ENCODE data around the gene KRTAP5-5.
"Not testable (repeated sequence)": the region's sequence is repeated elsewhere in the genome, so short reads cannot be mapped to it uniquely, and the experiment has no call there.

KRTAP5-5 gene

DNA sequence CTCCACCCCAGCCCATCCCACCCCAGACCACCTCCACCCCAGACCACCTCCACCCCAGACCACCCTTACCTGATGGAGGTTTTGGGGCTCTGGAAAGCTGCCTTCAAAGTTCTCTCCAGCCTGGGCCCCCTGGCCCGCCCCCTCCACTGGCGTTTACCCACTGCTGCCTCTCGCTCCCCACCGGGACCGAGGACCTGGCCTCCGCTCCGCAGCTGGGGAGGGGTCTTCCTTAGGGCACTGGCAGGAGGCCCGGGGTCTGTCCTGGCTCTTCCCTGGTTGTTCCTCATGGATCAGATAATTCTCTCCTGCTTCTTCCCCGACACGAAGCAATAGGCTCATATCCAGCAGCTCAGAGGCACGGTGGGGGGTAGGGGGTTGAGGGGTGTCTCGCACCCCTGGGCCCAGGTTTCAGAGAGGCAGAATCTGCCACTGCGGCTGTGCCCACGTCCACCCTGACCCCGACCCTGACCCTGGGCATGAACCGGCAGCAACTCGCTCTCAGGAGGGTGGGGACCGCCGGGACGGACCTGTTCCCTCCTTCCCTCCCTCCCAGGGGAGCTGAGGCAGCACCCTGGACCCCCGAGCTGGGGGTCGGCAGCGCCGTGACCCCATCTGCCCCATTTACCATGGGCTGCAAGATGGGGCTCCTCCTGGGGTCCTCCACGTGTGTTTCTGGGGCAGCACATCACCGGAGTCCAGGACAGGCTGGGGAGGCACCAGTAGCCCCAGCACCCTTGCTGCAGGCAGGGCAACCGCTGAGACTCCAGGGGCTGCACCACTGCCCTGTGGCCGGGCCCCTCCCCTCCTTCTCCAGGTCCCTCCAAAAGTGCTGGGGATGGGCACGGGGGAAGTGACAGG, 12.9 kb downstream of the KRTAP5-5 start:
- DNase-seq (ENCODE audit: low read depth): no peak

GRCh38 chr11:1643146-1643690, 13.6 kb downstream of the KRTAP5-5 start:
- DNase-seq (ENCODE audit: low read depth): no peak

GRCh38 chr11:1644601-1645356, 15.2 kb downstream of the KRTAP5-5 start:
- no peak for DNase-seq (ENCODE audit: low read depth)

DNA sequence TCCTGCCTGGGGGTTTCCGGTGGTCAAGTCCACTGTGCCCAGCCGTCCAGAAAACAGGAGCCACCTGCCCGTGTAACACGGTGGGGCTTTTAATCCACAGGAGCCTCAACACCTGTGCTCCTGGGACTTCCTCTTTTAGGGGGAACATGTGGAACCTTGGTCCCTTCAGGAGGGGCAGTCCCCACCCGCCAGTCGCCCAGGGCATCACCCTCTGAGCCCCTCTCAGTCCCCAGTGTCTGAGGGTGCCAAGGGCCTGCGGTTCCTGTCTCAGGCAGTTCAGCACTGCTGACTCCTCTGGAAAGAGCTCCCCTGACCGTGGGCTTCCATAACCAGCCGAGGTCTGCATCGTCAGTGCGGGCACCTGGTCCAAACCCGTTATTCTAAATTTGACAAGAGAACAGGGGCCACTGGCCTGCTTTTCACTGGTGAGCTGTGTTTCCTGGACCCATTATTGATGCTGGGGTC, 15.8 kb downstream of the KRTAP5-5 start:
- DNase-seq (ENCODE audit: low read depth): no peak

GRCh38 chr11:1646540-1646939, 17.0 kb downstream of the KRTAP5-5 start:
- not testable (repeated sequence) for DNase-seq (ENCODE audit: low read depth)

GRCh38 chr11:1647901-1648652, 18.5 kb downstream of the KRTAP5-5 start:
- DNase-seq (ENCODE audit: low read depth): no peak

- DNase-seq (ENCODE audit: low read depth): no peak
Observed at GRCh38 chr11:1648653-1649420, 19.3 kb downstream of the KRTAP5-5 start.

DNA sequence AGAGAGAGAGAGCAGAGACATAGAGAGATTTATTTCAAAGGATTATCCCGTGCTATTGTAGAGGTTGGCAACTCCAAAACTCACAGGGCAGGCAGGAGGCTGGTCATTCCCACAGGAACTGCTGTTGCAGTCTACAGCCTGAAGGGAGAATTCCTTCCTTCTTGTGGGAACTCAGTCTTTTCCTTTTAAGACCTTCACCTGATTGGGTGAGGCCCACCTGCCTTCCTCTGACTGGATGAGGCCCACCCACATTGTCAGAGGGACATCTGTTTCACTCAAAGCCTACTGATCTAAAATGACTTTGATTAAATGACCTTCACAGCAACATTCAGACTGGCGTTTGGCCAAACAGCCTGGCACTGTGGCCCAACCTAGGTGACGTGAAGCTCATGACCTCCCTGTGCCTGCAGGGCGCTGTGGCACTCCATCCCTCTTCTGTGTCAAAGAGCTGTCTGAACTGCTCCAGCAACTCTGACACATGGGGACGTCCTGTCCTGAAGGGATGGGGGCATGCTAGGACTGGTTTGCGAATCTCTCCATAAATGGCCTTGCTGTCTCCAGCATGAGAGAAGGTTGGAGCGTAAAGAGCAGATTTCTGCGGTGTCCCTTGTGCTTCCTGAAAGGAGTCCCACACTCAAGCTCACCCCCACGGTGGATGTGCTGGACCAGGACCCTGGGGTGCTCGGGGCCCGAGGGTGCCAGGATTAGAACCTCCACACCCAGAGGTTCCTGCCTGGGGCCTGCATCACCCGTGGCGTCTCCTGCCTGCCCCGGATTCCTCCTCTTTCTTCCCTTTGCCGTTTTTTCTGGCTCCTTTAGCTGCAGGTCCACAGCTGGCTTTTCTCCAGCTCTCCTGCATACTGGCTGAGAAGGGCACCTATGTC, 20.7 kb downstream of the KRTAP5-5 start:
- no peak for DNase-seq (ENCODE audit: low read depth)

DNA sequence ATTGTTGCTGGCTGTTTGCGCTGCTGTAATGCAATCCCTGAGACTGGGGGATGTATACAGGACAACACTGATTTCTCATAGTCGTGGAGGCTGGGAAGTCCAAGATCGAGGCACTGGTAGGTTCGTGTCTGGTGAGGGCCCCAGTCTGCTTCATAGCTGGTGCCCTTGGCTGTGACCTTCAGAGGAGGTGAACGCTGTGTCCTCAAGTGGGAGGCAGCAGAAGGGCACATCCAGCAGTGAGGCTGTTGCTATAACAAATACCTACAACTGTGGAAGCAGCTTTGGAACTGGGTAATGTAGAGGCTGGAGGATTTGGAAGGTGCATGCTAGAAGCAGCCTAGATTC, 21.3 kb downstream of the KRTAP5-5 start:
- no peak for DNase-seq (ENCODE audit: low read depth)

DNA sequence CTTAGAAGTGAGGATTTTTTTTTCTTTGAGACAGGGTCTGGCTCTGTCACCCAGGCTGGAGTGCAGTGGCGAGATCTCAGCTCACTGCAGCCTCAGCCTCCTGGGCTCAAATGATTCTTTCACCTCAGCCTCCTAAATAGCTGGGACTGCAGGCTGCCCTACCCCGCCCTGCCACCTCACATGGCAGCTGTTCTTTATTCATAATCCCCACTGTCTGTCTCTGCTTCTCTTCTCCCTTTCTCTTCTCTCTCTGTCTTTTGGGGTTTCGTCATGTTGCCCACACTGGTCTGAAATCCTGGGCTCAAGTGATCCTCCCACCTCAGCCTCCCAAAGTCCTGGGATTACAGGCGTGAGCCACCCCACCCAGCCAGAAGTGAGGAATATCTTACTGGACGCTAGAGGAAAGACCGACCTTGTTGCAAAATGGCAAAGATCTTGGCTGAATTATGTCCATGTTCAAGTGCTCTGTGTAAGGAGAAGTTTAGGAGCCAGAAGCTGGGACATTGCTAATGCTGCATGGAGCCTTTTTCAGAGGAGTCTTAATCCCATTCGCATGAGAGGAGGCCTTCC, 21.9 kb downstream of the KRTAP5-5 start:
- DNase-seq (ENCODE audit: low read depth): no peak

GRCh38 chr11:1652026-1652425, 22.5 kb downstream of the KRTAP5-5 start:
- no peak for DNase-seq (ENCODE audit: low read depth)

DNA sequence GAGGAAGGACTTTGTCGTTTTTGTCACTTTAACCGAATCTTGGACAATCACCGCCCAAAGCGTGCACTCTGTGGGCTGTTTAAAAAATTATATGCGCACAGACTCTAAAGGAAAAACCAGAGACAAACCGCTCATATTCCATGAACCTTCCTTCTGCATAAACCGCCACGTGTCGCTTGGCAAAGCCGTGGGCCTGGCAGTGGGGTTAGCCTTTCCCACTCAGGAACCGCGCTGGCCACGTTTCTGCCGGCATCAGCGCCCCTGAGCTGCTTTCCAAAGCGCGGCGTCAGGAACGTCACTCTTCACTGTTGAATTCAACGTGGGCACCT, 22.8 kb downstream of the KRTAP5-5 start:
- no peak for DNase-seq (ENCODE audit: low read depth)

GRCh38 chr11:1652771-1653540, 23.4 kb downstream of the KRTAP5-5 start:
- DNase-seq (ENCODE audit: low read depth): peak; percentile 28

DNA sequence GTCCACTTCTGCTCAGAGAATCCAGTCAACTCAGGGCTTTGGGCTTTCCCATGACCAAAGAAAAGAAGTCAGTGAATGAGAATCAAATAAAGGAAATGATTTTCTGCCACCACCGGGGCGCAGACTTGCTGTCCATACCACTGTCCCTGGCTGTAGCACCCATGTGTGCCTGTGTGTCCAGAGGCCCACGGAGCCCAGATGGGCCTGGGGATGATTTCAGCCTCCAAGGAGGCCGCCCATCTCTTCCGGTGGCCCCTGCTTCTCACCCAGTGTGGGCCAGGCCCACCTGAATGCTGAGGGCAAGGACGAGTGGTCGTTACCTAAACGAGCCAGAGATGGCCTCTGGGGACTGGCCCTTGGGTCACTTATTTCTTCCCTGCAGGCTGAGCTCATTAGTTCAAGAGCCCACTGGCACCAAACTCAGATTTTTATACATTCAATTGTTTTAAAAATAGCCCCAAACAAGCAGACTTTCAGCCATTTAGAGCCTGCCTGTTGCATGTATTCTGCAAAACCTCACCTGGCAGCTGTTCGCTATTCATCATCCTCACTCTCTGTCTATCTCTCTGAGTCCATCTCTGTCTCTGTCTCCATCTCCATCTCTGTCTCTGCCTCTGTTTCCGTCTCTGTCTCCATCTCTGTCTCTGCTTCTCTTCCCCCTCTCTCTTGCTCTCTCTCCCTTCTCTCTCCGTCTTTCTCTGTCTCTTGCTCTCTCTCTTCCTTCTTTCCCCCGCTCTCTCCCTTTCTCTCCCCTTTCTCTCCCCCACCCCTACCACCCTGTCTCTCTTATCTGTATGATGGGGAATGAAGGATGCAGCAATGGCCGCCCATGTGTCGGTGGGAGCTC, 24.2 kb downstream of the KRTAP5-5 start:
- no peak for DNase-seq (ENCODE audit: low read depth)

DNA sequence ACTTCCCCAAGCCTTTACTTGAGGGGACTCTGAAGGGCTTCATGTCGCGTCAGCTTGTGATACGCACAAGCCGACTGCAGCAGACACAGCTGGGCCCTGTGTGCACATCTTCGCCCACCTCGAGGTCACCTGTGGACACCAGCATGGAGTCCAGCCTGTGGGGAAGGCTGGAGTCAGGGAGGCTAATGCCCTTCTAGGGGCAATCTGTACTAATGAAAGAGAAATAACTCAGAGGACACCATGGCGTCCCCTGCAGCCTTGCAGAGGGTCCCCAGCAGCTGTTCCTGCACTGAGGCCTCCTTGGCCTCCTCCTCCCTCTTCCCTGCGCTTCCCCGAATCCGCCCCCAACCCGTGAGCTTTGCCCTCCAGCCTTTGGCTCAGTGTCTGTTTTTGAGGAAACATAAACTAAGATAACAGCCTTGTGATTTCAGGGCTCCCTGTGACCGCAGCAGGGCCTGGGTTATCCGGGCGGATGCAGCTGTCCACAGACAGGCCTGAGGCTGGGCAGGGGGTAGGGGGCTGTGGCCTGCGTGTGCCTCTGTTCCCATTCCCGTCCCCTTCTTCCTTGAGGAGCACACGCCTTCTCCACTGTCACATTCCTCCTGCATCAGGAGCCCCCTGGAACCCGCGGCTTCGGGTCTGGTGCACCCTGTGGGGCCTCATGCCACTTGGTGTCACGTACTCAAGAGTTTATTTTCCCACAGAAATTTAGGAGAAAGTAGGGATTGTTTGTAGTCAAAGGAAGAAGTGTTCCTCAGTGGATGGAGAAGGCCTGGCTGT, 25.0 kb downstream of the KRTAP5-5 start:
- no peak for DNase-seq (ENCODE audit: low read depth)

DNA sequence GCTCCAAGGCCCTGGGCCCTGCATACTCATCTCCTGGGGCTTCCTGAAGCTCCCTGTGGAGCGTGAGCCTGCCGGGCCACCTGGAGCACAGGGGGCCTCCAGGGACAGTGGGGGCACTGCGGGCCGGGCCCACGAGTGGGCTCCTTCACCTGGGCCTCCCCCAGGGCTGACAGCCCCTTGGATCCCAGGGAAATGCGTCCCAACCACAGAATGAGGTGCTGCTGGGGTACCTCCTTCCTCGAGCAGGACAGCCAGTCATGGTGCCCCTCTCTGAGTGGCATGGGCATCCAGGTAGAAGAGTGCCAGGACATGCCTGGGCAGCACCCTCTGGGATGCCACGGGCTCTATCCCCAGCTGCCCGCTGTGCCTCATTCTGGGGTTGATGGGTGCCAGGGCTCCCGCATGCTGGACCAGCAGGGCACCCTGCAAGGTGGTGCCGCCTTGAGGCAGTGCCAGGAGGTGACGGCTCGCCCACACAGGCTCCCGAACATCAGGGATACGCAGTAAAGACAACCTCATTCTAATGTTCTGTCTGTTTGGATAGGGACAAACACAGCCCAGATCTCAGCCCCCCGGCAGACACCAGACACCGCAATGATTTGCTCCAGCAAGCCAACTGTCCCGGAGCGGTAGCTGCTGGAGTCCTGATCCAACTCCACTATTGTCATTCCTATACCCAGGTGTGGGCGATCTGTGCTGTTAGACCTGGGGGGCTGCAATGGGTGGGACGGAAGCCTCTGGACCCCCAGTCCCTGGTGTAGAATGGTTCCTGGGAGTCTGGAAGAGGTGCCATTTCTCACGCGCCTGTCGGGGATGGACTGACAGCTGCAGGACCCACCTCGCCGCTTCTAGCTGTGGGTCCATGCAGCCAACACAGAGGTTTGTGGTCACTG, 25.8 kb downstream of the KRTAP5-5 start:
- no peak for DNase-seq (ENCODE audit: low read depth)

DNA sequence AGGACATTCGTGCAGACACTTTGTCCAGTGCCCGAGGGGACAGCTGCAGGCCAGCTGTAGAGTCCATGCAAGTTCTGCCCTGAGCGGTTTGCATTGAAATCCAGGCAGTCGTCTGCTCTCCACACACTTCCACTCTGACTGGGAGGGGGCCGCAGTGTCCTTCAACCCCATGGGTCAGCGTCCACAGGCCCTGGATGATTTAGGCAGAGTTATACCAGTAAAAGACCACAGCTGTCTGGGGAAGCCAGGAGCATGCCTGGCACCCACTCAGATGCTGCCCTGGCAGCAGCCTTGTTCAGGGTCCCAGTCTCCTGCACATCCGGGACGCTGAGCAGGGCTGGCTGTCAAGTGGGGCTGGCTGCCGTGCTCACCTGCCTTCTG, 26.5 kb downstream of the KRTAP5-5 start:
- DNase-seq (ENCODE audit: low read depth): no peak
